Gastrocnemius medialis (tissue), 4 donors: ENCODE data around the gene PSMD5. TPM values are rescaled to one million over a fixed set of nuclear protein-coding genes. Genes with fewer than 3 reads are reported as not detected.
"Not testable (repeated sequence)": the region's sequence is repeated elsewhere in the genome, so short reads cannot be mapped to it uniquely, and the experiment has no call there.

Experiments used
- ATAC-seq, 2 donors: fragments of 150-250 bp; one replicate each; pipeline ENCODE4 v1.9.1; 2016
- DNase-seq, 2 donors: peaks; one replicate each; pipeline ENCODE4 v3.0.0-alpha.2; 2019
- H3K27ac ChIP-seq, 4 donors: fragments of 200-600 bp; sonication (generic); 1 replicate in 1 of 4; 2 replicates in 3 of 4; pipeline ENCODE4 v1.5.1; 2016 to 2018; ENCODE audit warnings: mild to moderate bottlenecking in 2 of 4, moderate library complexity in 1 of 4
- H3K27me3 ChIP-seq, 3 donors: fragments of 200-600 bp; sonication (generic) in 2 of 3; 1 replicate in 1 of 3; 2 replicates in 2 of 3; pipeline versions ENCODE4 v1.5.1 to v1.6.0; 2016 to 2019; ENCODE audit warnings: mild to moderate bottlenecking in 1 of 3, moderate library complexity in 1 of 3
- H3K36me3 ChIP-seq, 2 donors: fragments of 200-600 bp; sonication (generic) in 1 of 2; one replicate each; pipeline ENCODE4 v1.5.1; 2017 to 2018
- H3K4me1 ChIP-seq, 2 donors: fragments of 200-600 bp; sonication (generic) in 1 of 2; one replicate each; pipeline ENCODE4 v1.5.1; 2016 to 2017; ENCODE audit warnings: mild to moderate bottlenecking in 2 of 2
- H3K4me3 ChIP-seq, 4 donors: fragments of 200-600 bp; sonication (generic) in 3 of 4; 1 replicate in 1 of 4; 2 replicates in 3 of 4; pipeline ENCODE4 v1.5.1; 2016 to 2019; ENCODE audit warnings: mild to moderate bottlenecking in 2 of 4
- H3K9me3 ChIP-seq, 3 donors: fragments of 200-600 bp; sonication (generic) in 2 of 3; 1 replicate in 1 of 3; 2 replicates in 2 of 3; pipeline ENCODE4 v1.5.1; 2016 to 2019
- CTCF ChIP-seq, 5 experiments: fragments of 450-650 bp in 3 of 5; fragments of 200-600 bp in 2 of 5; sonication (generic) in 2 of 5; IDR thresholded peaks in 4 of 5; conservative IDR thresholded peaks in 1 of 5; 1 replicate in 4 of 5; 2 replicates in 1 of 5; pipeline ENCODE4 v1.5.1; 2016 to 2019; ENCODE audit warnings: antibody characterized with exemption in 5 of 5, mild to moderate bottlenecking in 3 of 5, moderate library complexity in 3 of 5
- POLR2A ChIP-seq, 2 donors: fragments of 450-650 bp; IDR thresholded peaks; one replicate each; pipeline ENCODE4 v1.6.1; 2017; ENCODE audit warnings: antibody characterized with exemption in 2 of 2, mild to moderate bottlenecking in 2 of 2, moderate library complexity in 2 of 2
- in situ Hi-C, 4 donors: fragments of 200-750 bp; cut with MboI; loops; one replicate each; pipeline versions ENCODE4 v1.15.0 to v1.8.0; 2017; ENCODE audit warnings: low sequenced_read_pairs in 4 of 4
- intact Hi-C: fragments of 100-400 bp; cut with DNase I; formaldehyde crosslinking; loops from one replicate; pipeline ENCODE4 v1.15.1; 2023; ENCODE audit warnings: low total_unique reads
- total RNA-seq, 4 donors: library from RNA; depleted of rRNA; stranded (reverse); fragments of >200 nt; gene quantifications; one replicate each; pipeline versions ENCODE4 v1.1.0 to v1.2.3, GENCODE V29; 2016

The PSMD5 gene
- total RNA-seq, 4 donors from 2014 or later, result 9.3 to 35.3 (median 12.6) TPM

- Histone ChIP-seq H3K36me3 (no peaks in the 10 kb centered on the region), H3K27me3 (no peaks in the 10 kb centered on the region), H3K4me3 (no peak overlapping the region), H3K9me3 (peaks cover 0 to 8% (median 0%) of the 10 kb centered on the region in 3 donors), H3K4me1 (no peaks in the 10 kb centered on the region), H3K27ac (no peak overlapping the region)
- DNase-seq (no peak), ATAC-seq (no peak)
- intact Hi-C loops, result no loop called here
- in situ Hi-C loops, result no loop called here
- no peak for TF ChIP-seq POLR2A (IDR thresholded peaks at IDR 0.05)
- TF ChIP-seq CTCF (IDR thresholded peaks at IDR 0.05 in 4 of 5, conservative IDR thresholded peaks at IDR 0.05 in 1 of 5), result no peak
These were observed 34.9 kb downstream of the PSMD5 start for GRCh38 chr9:120807607-120808379.

GRCh38 chr9:120804784-120805363 lies 37.8 kb downstream of the PSMD5 start:
- in situ Hi-C loops, intact Hi-C loops, H3K27ac ChIP-seq, ATAC-seq, H3K9me3 ChIP-seq, DNase-seq, H3K4me1 ChIP-seq, H3K36me3 ChIP-seq, H3K4me3 ChIP-seq, H3K27me3 ChIP-seq: not testable (repeated sequence)

GRCh38 chr9:120801441-120801840 lies 41.3 kb downstream of the PSMD5 start:
- Histone ChIP-seq H3K4me1 (no peaks in the 10 kb centered on the region), H3K27me3 (no peaks in the 10 kb centered on the region), H3K4me3 (no peak overlapping the region), H3K27ac (no peak overlapping the region), H3K36me3 (no peaks in the 10 kb centered on the region), H3K9me3 (no peaks in the 10 kb centered on the region)
- intact Hi-C loops (no loop called here), in situ Hi-C loops (no loop called here)
- DNase-seq (no peak), ATAC-seq (no peak)
- TF ChIP-seq POLR2A (IDR thresholded peaks at IDR 0.05) (no peak), CTCF (IDR thresholded peaks at IDR 0.05 in 4 of 5, conservative IDR thresholded peaks at IDR 0.05 in 1 of 5) (no peak)

GRCh38 chr9:120792898-120793765 lies 49.6 kb downstream of the PSMD5 start, which contains the start of gene FBXW2:
Gene FBXW2 (minus strand): TSS chr9:120793416. CDS start chr9:120788258, 5,158 bp downstream.
- H3K27me3 ChIP-seq, result no peaks in the 10 kb centered on the region
- peak; percentile 85 to 88 for DNase-seq
- peak within 1 kb of the TSS; percentile 84 to 95 (median 92) for H3K27ac ChIP-seq
- in situ Hi-C loops, result no loop called here
- H3K36me3 ChIP-seq, result peaks cover 0 to 4% of the 10 kb centered on the region in 2 donors
- peak; percentile 97 to 99 for ATAC-seq
- intact Hi-C loops, result loop anchor here (1.0 to 5.0 kb wide), 4 partner anchors 50 to 211 kb away; partner anchors contain the start of genes CDK5RAP2, MEGF9 and PSMD5
- no peaks in the 10 kb centered on the region for H3K9me3 ChIP-seq
- H3K4me3 ChIP-seq, result peak within 1 kb of the TSS; percentile 85 to 98 (median 94)
- TF ChIP-seq POLR2A (IDR thresholded peaks at IDR 0.05) (peak; percentile 79 to 85), CTCF (IDR thresholded peaks at IDR 0.05 in 4 of 5, conservative IDR thresholded peaks at IDR 0.05 in 1 of 5) (peak in 2 of 5 experiments; percentile 18)
- H3K4me1 ChIP-seq, result peaks cover 33% of the 10 kb centered on the region in 2 donors
